HG03565 (cell line): ENCODE measurements around the gene WWC2.
A peak's percentile ranks its signal among the peaks of the same experiment; 100 is the strongest.
"Not testable (repeated sequence)": the region's sequence is repeated elsewhere in the genome, so short reads cannot be mapped to it uniquely, and the experiment has no call there.

ENCODE experiments used
- ATAC-seq: cut with Tn5 transposase; IDR thresholded peaks from one replicate; pipeline ENCODE4 v1.9.1; 2021; ENCODE audit warnings: mild to moderate bottlenecking, moderate library complexity; ENCODE audit not compliant: unreplicated experiment

Gene WWC2

GRCh38 chr4:183170894-183171293 is 71.8 kb downstream of the WWC2 start:
- ATAC-seq = no peak

GRCh38 chr4:183171484-183172267 is 72.6 kb downstream of the WWC2 start:
- ATAC-seq = no peak

DNA sequence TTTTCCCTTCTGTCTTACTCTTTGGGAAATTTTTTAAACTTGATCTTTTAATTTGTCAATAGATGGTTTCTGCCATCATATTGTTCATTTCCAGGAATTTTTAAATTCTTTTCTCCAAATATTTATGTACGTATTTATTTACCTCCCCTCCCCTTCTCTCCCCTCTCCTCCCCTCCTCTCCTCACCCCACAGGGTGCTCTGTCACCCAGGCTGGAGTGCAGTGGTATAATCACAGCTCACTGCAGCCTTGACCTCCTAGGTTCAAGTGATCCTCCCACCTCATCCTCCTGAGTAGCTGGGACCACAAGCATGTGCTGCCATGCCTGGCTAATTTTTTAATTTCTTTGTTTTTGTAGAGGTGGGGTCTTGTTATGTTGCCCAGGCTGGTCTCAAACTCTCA is 73.8 kb downstream of the WWC2 start:
- ATAC-seq = no peak

DNA sequence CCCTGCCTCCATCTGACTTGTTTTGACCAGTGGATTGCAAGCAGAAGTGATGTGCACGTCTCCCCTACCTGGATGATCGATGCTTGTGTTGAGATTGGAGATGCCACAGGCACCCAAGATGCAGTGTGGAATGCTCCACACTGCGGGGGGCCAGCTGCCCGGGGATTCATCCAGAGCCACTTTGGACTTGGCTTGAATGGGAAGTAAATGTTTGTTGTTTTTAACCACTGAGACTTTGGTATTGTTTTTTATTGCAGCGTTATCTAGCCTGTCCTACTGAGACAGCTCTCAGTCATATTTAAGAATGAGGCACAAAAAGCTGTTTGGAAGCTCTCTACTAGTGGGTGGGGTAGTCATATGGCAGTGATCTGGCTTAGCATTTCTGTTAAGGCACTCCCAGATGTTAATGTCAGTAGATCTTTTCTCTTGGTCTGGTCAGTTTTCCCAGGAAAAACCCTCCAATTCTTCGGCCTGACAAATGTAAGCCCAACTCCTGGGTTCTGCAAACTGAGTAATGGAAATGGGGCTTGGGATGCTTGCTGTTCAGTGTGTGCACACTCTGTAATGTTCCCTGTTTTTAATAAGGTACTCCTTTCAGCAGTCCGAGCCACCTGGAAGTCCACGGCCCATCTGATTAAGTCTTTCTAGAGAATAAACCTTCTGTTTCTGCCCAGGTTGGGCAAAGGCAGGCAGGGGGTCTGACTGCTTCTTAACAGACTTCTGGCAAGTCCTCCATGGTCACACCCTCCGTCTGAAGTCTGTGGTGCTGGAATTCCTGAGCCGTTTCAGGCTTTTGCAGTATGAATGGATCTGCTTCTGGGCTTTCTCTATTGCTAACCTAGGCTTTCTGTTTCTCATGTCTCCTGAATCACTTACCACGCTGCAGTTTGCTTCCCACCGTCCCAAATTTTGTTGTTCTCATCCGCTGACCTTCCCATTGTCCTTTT is 74.8 kb downstream of the WWC2 start:
- no peak for ATAC-seq

GRCh38 chr4:183175631-183176232 is 76.7 kb downstream of the WWC2 start:
- no peak for ATAC-seq

GRCh38 chr4:183177001-183177400 is 77.9 kb downstream of the WWC2 start:
- ATAC-seq = no peak

DNA sequence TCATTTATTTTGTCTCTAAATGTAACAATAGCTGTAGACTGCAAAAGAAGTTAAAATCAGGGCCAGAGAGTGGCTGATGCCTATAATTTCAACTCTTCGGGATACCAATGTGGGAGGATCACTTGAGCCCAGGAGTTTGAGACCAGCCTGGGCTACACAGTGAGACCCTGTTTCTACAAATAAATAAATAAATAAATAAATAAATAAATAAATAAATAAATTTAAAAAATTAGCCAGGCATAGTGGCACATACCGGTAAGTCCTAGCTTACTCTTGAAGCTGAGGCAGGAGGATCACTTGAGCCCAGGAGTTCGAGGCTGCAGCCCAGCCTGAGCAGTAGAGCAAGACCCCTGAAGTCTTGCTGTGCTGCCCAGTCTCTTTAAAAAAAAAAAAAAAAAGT is 79.1 kb downstream of the WWC2 start:
- no peak for ATAC-seq

- ATAC-seq = no peak
Observed at GRCh38 chr4:183180096-183180495, 81.0 kb downstream of the WWC2 start.

DNA sequence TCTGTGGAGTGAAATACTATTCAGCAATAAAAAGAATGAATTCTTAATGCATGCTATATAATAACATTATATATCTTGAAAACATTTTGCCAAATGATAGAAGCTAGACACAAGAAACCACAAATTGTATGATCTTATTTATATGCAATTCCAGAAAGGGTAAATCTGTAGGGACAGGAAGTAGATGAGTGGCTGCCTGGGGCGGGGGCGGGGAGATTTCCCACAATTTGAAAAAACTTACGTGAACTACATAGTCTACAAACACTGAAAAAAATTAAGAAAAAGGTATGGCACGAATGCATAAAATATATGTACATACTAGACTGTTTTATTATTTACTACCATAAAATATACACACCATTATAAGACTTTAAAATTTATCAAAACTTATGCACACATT is 81.6 kb downstream of the WWC2 start:
- ATAC-seq = no peak

DNA sequence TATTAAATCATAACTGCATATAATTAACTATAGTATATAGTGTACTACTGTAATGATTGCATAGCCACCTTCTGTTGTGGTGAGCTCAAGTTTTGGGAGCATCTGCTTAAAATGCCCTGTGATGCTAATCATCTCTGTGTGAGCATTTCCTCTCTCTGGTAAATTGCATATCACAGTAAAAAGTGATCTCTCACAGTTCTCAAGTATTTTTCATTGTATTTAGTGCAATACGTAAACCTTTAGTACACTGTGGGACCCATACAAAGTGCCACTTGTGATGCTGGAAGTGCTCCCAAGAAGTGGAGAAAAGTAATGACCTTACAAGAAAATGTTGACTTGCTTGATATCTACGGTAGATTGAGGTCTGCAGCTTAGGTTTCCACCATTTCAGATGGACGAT is 82.0 kb downstream of the WWC2 start:
- ATAC-seq = no peak

- ATAC-seq = no peak
Observed at GRCh38 chr4:183182873-183183725, 84.0 kb downstream of the WWC2 start.

GRCh38 chr4:183183906-183184535 is 85.0 kb downstream of the WWC2 start:
- ATAC-seq = no peak

DNA sequence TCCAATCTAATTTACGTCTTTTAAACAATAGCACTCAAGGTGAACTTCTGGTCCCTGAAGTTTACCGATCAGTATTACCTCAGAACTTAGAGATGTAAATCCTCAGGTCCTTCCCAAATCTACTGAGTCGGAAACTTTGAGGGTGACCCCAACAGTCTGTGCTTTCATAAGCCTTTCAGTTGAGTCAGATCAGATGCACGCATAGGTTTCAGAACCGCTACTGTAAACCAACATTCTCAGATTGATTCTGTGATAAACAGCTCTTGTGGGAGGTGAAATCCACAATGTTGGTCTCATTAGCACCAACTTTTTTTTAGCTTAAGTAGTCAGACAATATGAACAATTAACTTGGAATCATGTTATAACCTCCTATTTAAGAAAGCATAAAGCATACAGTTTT is 86.0 kb downstream of the WWC2 start:
- ATAC-seq = peak; percentile 88

- ATAC-seq = no peak
Observed at GRCh38 chr4:183185559-183185958, 86.5 kb downstream of the WWC2 start.

DNA sequence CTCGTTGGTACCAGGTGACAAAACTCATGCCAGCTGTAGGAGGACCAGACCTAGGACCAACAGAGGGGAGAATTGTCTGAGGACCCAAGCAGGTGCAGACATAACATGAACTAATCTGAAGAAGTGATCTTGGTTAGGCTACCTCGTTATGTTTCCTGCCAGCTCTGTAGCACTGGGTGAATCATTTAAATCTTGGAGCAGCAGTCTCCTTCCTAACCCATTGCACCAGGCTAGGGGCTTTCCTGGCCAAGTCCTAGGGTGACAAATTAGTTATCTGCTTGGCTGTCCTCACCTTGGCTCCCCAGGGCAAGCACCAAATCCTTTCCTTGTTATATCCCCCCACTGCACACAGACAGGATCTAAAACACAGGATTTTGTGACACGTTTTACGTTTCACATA is 87.8 kb downstream of the WWC2 start:
- ATAC-seq = no peak

DNA sequence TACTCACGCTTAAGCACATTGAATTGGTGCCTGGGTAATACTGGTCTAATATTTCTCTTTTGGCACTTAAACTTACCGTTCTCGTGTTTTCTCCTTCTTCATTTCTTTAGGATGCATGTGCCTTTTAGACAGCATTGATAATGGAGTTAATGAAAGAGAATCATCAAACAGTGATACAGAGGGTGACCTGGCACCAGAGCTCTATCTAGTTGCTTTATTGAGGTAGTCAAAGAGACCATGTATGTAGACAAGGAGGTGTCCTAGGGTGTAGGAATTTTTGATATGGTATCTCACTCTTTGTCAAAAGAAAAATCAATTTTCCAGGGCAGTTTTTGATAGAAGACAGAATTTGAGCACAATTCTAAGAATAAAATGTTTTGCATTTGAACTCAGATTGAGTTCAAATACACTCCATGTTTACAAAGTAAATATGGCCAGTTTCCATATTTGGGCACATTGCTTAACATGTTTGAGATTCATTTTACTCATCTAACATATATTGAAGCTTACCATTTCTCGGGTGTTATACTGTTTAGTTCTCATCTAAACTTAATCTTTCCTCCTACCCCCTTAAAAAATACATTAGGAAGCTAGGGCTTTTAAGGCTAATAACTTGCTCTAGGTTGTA is 92.0 kb downstream of the WWC2 start:
- no peak for ATAC-seq

DNA sequence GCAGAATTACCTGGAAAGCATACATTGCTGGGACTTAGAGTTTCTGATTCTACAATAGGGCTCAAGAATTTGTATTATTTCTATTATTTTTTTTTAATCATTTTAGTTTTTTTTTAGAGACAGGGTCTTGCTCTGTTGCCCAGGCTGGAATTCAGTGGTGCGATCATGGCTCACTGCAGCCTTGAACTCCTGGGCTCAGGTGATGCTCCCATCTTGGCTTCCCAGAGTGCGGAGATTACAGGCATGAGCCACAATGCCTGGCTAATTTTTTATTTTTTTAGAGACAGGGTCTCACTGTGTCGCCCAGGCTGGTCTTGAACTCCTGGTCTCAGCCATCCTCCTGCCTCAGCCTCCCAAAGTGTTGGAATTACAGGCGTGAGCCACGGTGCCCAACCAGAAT is 92.6 kb downstream of the WWC2 start:
- no peak for ATAC-seq

DNA sequence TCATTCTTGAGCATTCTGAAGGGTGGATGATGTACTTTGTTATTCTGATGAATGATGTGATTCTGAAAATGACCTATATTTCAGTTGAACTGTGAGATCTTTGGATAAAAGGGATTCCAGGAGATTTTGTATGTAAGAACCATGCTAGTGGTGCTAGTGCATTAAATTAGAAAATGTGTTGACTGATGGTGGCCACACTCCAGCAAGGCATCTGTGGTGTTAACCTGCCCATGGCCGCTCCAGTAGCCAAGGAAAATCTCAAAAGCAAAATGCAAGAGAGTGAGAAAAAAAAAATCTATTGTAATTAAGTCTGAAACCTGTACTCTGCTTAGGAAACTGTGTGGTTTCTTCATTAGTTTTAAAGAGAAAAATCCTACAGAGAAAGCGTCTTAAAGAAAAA is 93.5 kb downstream of the WWC2 start:
- ATAC-seq = no peak

- not testable (repeated sequence) for ATAC-seq
Observed at GRCh38 chr4:183193730-183194338, 94.8 kb downstream of the WWC2 start.
